K562 (cell line): Measurements from ENCODE around the gene ZFYVE1. TPM values are rescaled to one million over a fixed set of nuclear protein-coding genes. Genes with fewer than 3 reads are reported as not detected.

Source experiments
- ATAC-seq: fragments of 200-7000 bp; cut with Tn5 transposase; 3 replicates; pipeline ENCODE4 v1.9.1; 2020; ENCODE audit warnings: moderate library complexity
- BruUV-seq: library from RNA; stranded (reverse); fragments of 400-500 nt; replicated peaks from 2 replicates; lab custom pipeline; 2021; lab: Mats Ljungman, UMichigan
- CTCF ChIA-PET: fragments of 300-600 bp; formaldehyde crosslinking; extraction: SDS; loops from one replicate; lab custom pipeline; 2021; ENCODE audit warnings: low intra/inter-chr PET ratio; lab: Yijun Ruan, JAX
- POLR2A ChIA-PET: fragments of 300-600, 350-650 bp; sonication (Branson Sonifier 250); formaldehyde crosslinking; extraction: SDS; loops from one replicate; lab custom pipeline; 2021; ENCODE audit warnings: antibody characterized with exemption, inconsistent platforms; lab: Yijun Ruan, JAX
- DNase-seq, 4 experiments: peaks; one replicate each; pipeline versions ENCODE4 v3.0.0 to v3.0.0-alpha.2; 2011 to 2018; ENCODE audit warnings: low spot score in 3 of 4, mixed read lengths in 3 of 4; ENCODE audit errors: extremely low read depth in 1 of 4
- FAIRE-seq: peaks from 2 replicates; lab custom pipeline; 2011; peaks lifted over from hg19 to GRCh38; lab: Jason Lieb, UNC
- H2AFZ ChIP-seq: 2 replicates; pipeline ENCODE4 v1.6.0; 2011; ENCODE audit warnings: low read depth, low read length, control low read depth, inconsistent platforms
- H3K27ac ChIP-seq: fragments of 200-600 bp; 3 replicates; pipeline ENCODE4 v1.8.0; 2011; ENCODE audit warnings: low read depth, mild to moderate bottlenecking, control low read depth, inconsistent platforms, low read length, moderate library complexity, mixed read lengths; ENCODE audit errors: extremely low read depth
- H3K27me3 ChIP-seq, 2 experiments: fragments of 300-600 bp in 1 of 2; 2 replicates in 1 of 2; 3 replicates in 1 of 2; pipeline versions ENCODE4 v1.6.0 to v1.8.0; 2011; ENCODE audit warnings: inconsistent platforms in 2 of 2, low read length in 2 of 2, mild to moderate bottlenecking in 1 of 2, mixed read lengths in 1 of 2, moderate library complexity in 1 of 2; ENCODE audit not compliant: control insufficient read depth in 2 of 2, insufficient read depth in 2 of 2
- H3K36me3 ChIP-seq: fragments of 300-600 bp; 3 replicates; pipeline ENCODE4 v1.8.0; 2011; ENCODE audit warnings: mild to moderate bottlenecking, low read length, inconsistent platforms; ENCODE audit not compliant: control insufficient read depth, insufficient read depth
- H3K4me1 ChIP-seq, 2 experiments: fragments of 200-600 bp in 1 of 2; replicated peaks in 1 of 2; 2 replicates in 1 of 2; 3 replicates in 1 of 2; pipeline versions ENCODE4 v1.5.1 to v1.8.0; 2011; ENCODE audit warnings: inconsistent platforms in 2 of 2, low read length in 2 of 2, mild to moderate bottlenecking in 1 of 2, mixed read lengths in 1 of 2, moderate library complexity in 1 of 2; ENCODE audit not compliant: control insufficient read depth in 2 of 2, insufficient read depth in 2 of 2
- H3K4me2 ChIP-seq: 2 replicates; pipeline ENCODE4 v1.6.1; 2011; ENCODE audit warnings: low read length, control low read depth, inconsistent platforms, mixed read lengths; ENCODE audit not compliant: insufficient read depth
- H3K4me3 ChIP-seq: fragments of 200-600 bp; sonication (generic), shearing (Covaris generic); 2 replicates; pipeline ENCODE4 v1.5.1; 2016; ENCODE audit warnings: control low read depth, inconsistent platforms
- H3K79me2 ChIP-seq: fragments of 200-600 bp; 3 replicates; pipeline ENCODE4 v1.8.0; 2011; ENCODE audit warnings: low read length, inconsistent platforms; ENCODE audit not compliant: control insufficient read depth, insufficient read depth
- H3K9ac ChIP-seq, 2 experiments: 2 replicates each; pipeline versions ENCODE4 v1.6.0 to v1.6.1; 2011; ENCODE audit warnings: low read depth in 2 of 2, low read length in 2 of 2, control low read depth in 1 of 2, inconsistent platforms in 1 of 2, mild to moderate bottlenecking in 1 of 2, mixed read lengths in 1 of 2; ENCODE audit not compliant: insufficient read depth in 1 of 2
- H3K9me1 ChIP-seq: one replicate; pipeline ENCODE4 v1.6.0; 2011; ENCODE audit warnings: inconsistent platforms, mild to moderate bottlenecking, low read length, moderate library complexity; ENCODE audit not compliant: control insufficient read depth, insufficient read depth
- H3K9me3 ChIP-seq: replicated peaks from 2 replicates; pipeline ENCODE4 v1.5.1; 2011; ENCODE audit warnings: low read depth, low read length, inconsistent platforms; ENCODE audit not compliant: control insufficient read depth, insufficient read depth
- H4K20me1 ChIP-seq: replicated peaks from 2 replicates; pipeline ENCODE4 v1.6.1; 2011; ENCODE audit warnings: low read length, inconsistent platforms, mixed read lengths; ENCODE audit not compliant: control insufficient read depth, insufficient read depth
- CREB3L1 ChIP-seq: fragments of 450-650 bp; IDR thresholded peaks from 2 replicates; pipeline ENCODE4 v1.6.1; 2014; ENCODE audit warnings: low read depth, mild to moderate bottlenecking, moderate library complexity, borderline replicate concordance
- CXXC5 ChIP-seq: fragments of 250-450 bp; sonication (Bioruptor Pico); IDR thresholded peaks from 2 replicates; pipeline ENCODE4 v1.8.0; 2022; ENCODE audit warnings: inconsistent platforms, mild to moderate bottlenecking, moderate library complexity
- HINFP ChIP-seq: fragments of 450-650 bp; conservative IDR thresholded peaks from 2 replicates; pipeline ENCODE4 v1.6.1; 2016; ENCODE audit warnings: missing genetic modification characterization, low read depth, mild to moderate bottlenecking, control low read depth, missing compliant biosample characterization
- HMGN3 ChIP-seq: IDR thresholded peaks from 2 replicates; pipeline ENCODE4 v1.6.1; 2011; ENCODE audit warnings: borderline replicate concordance, low read depth, mild to moderate bottlenecking, mixed read lengths, low read length; ENCODE audit not compliant: insufficient read length; ENCODE audit errors: extremely low read depth
- LCOR ChIP-seq: sonication (generic); formaldehyde crosslinking; IDR thresholded peaks from 2 replicates; pipeline ENCODE4 v1.8.0; 2022; ENCODE audit warnings: mild to moderate bottlenecking, missing genetic modification reagents
- NFYB ChIP-seq: IDR thresholded peaks from 2 replicates; pipeline ENCODE4 v1.6.1; 2011; ENCODE audit warnings: mild to moderate bottlenecking, moderate library complexity; ENCODE audit not compliant: insufficient read length; ENCODE audit errors: extremely low read depth
- OTX1 ChIP-seq: fragments of 450-650 bp; formaldehyde crosslinking; IDR thresholded peaks from 2 replicates; pipeline ENCODE4 v1.4.0; 2022; ENCODE audit warnings: mild to moderate bottlenecking
- TAF9B ChIP-seq: fragments of 450-650 bp; IDR thresholded peaks from 2 replicates; pipeline ENCODE4 v1.6.1; 2018; ENCODE audit warnings: mild to moderate bottlenecking; ENCODE audit not compliant: partially characterized antibody
- TAL1 ChIP-seq: fragments of 450-650 bp; IDR thresholded peaks from 2 replicates; pipeline ENCODE4 v1.6.1; 2016; ENCODE audit warnings: mild to moderate bottlenecking
- ZNF224 ChIP-seq: sonication (generic); formaldehyde crosslinking; IDR thresholded peaks from 2 replicates; pipeline ENCODE4 v1.8.0; 2022; ENCODE audit warnings: mild to moderate bottlenecking, missing genetic modification reagents
- WGBS: fragments of 100-300 bp; shearing (Covaris generic); methylation state at CpG from one replicate; pipeline ENCODE4 v1.1.6; 2016; ENCODE audit warnings: low coverage, mixed read lengths; ENCODE audit not compliant: insufficient coverage; ENCODE audit errors: missing lambda C conversion rate; 5-methylcytosine and 5-hydroxymethylcytosine counted together
- in situ Hi-C: fragments of 300-500 bp; cut with MboI; formaldehyde crosslinking; loops from 4 replicates; pipeline ENCODE4 v1.15.0; 2018; ENCODE audit warnings: inconsistent platforms, mixed read lengths
- intact Hi-C: fragments of 100-400 bp; cut with micrococcal nuclease; formaldehyde crosslinking; loops from 2 replicates; pipeline ENCODE4 v1.14.2; 2022
- polyA plus RNA-seq, 8 experiments: library from polyadenylated mRNA; depleted of rRNA in 4 of 8; stranded (reverse) in 5 of 8; unstranded in 3 of 8; fragments of >200 nt; fragmentation: Nextera tagmentation in 2 of 8; fragmentation: Illumina TruSeq in 1 of 8; extraction: Ambion mirVana in 2 of 8; extraction: Trizol in 1 of 8; gene quantifications; 2 replicates each; pipeline versions ENCODE4 v1.2.1 to v1.2.3, GENCODE V29; 2011 to 2014; ENCODE audit warnings: inconsistent platforms in 1 of 8, missing spikeins in 1 of 8
- total RNA-seq, 7 experiments: library from RNA; depleted of rRNA in 6 of 7; stranded (reverse); fragments of >200 nt in 6 of 7; fragmentation: Illumina TruSeq in 2 of 7; extraction: Trizol in 2 of 7; gene quantifications; 2 replicates each; pipeline versions ENCODE4 v1.2.1 to v1.2.3, GENCODE V29; 2011 to 2021; ENCODE audit warnings: low replicate concordance in 1 of 7
- TF ChIP-seq, protein P1 (sequence below): sonication (generic); formaldehyde crosslinking; IDR thresholded peaks from 2 replicates; pipeline ENCODE4 v1.8.0; 2022; ENCODE audit warnings: mild to moderate bottlenecking, missing genetic modification reagents
- TF ChIP-seq, protein P2 (sequence below): fragments of 450-650 bp; formaldehyde crosslinking; IDR thresholded peaks from 2 replicates; pipeline ENCODE4 v1.4.0; 2022; ENCODE audit warnings: missing genetic modification characterization
- TF ChIP-seq, protein P3 (sequence below): fragments of 450-650 bp; IDR thresholded peaks from 2 replicates; pipeline ENCODE4 v1.6.1; 2017; ENCODE audit warnings: antibody characterized with exemption, mild to moderate bottlenecking

Gene ZFYVE1
- total and polyA plus RNA-seq, 9 of the 15 experiments (the other 6 are each of a cell fraction or from before 2014, with no cell fraction given), result 0.62 to 5.5 (median 3.4) TPM

- ChIA-PET POLR2A (interaction anchor here (0.6 to 2.2 kb wide), 12 partner anchors 8 to 1666 kb away, joined by 3 to 16 read pairs (median 4); partner anchors contain the start of gene ZFYVE1), CTCF (no interaction called here)
- intact Hi-C loops, result no loop called here
- Histone ChIP-seq H3K36me3 (peaks cover 26% of the 10 kb centered on the region; the same call in 1 of the 3 replicates), H3K27me3 (no peaks in the 10 kb centered on the region), H2AFZ (peak overlapping the region; percentile 93), H4K20me1 (peaks cover 7% of the 10 kb centered on the region; the same call in 1 of the 2 replicates), H3K27ac (peak overlapping the region; percentile 98), H3K9ac (peak overlapping the region; percentile 88 to 99), H3K9me3 (no peaks in the 10 kb centered on the region), H3K4me2 (peak overlapping the region; percentile 81), H3K4me1 (peaks cover 4 to 10% of the 10 kb centered on the region in 2 experiments; a peak in 3 of 5 replicates), H3K4me3 (peak overlapping the region; percentile 96), H3K9me1 (no peaks in the 10 kb centered on the region), H3K79me2 (peaks cover 54% of the 10 kb centered on the region)
- ATAC-seq, result no peak
- FAIRE-seq, result no peak
- in situ Hi-C loops, result no loop called here
- no peak for DNase-seq
- BruUV-seq, result no TSS peak
- 0% methylated on average over 8 of the region's 8 CpGs for WGBS
- no peak for TF ChIP-seq LCOR (CRISPR knock-in tag)
- TF ChIP-seq OTX1 (CRISPR knock-in tag), result 0 out of 2 replicates have a peak, but pooled peaks have one; percentile 31
- TF ChIP-seq, protein P1, sequence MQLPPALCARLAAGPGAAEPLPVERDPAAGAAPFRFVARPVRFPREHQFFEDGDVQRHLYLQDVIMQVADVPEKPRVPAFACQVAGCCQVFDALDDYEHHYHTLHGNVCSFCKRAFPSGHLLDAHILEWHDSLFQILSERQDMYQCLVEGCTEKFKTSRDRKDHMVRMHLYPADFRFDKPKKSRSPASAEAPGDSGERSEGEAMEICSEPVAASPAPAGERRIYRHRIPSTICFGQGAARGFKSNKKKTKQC (CRISPR knock-in tag), result no peak
- no peak for TF ChIP-seq TAL1
- TF ChIP-seq HMGN3, result no peak
- TF ChIP-seq, protein P2, sequence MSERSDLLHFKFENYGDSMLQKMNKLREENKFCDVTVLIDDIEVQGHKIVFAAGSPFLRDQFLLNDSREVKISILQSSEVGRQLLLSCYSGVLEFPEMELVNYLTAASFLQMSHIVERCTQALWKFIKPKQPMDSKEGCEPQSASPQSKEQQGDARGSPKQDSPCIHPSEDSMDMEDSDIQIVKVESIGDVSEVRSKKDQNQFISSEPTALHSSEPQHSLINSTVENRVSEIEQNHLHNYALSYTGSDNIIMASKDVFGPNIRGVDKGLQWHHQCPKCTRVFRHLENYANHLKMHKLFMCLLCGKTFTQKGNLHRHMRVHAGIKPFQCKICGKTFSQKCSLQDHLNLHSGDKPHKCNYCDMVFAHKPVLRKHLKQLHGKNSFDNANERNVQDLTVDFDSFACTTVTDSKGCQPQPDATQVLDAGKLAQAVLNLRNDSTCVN (CRISPR knock-in tag), result 0 out of 2 replicates have a peak, but pooled peaks have one; percentile 22
- TF ChIP-seq TAF9B, result no peak
- TF ChIP-seq, protein P3, sequence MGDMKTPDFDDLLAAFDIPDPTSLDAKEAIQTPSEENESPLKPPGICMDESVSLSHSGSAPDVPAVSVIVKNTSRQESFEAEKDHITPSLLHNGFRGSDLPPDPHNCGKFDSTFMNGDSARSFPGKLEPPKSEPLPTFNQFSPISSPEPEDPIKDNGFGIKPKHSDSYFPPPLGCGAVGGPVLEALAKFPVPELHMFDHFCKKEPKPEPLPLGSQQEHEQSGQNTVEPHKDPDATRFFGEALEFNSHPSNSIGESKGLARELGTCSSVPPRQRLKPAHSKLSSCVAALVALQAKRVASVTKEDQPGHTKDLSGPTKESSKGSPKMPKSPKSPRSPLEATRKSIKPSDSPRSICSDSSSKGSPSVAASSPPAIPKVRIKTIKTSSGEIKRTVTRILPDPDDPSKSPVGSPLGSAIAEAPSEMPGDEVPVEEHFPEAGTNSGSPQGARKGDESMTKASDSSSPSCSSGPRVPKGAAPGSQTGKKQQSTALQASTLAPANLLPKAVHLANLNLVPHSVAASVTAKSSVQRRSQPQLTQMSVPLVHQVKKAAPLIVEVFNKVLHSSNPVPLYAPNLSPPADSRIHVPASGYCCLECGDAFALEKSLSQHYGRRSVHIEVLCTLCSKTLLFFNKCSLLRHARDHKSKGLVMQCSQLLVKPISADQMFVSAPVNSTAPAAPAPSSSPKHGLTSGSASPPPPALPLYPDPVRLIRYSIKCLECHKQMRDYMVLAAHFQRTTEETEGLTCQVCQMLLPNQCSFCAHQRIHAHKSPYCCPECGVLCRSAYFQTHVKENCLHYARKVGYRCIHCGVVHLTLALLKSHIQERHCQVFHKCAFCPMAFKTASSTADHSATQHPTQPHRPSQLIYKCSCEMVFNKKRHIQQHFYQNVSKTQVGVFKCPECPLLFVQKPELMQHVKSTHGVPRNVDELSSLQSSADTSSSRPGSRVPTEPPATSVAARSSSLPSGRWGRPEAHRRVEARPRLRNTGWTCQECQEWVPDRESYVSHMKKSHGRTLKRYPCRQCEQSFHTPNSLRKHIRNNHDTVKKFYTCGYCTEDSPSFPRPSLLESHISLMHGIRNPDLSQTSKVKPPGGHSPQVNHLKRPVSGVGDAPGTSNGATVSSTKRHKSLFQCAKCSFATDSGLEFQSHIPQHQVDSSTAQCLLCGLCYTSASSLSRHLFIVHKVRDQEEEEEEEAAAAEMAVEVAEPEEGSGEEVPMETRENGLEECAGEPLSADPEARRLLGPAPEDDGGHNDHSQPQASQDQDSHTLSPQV, result 0 out of 2 replicates have a peak, but pooled peaks have one; percentile 54
- TF ChIP-seq NFYB, result no peak
- no peak for TF ChIP-seq CXXC5 (CRISPR knock-in tag)
- TF ChIP-seq HINFP (tag), result no peak
- no peak for TF ChIP-seq ZNF224 (CRISPR knock-in tag)
- no peak for TF ChIP-seq CREB3L1
Observed at GRCh38 chr14:73057944-73058223, 31.0 kb upstream of the ZFYVE1 start.
